Loucy (cell line): ENCODE data around the gene MAPRE2.

ENCODE experiments used
- H2AFZ ChIP-seq: fragments of 200-600 bp; sonication (generic); 2 replicates; pipeline ENCODE4 v1.6.0; 2016; ENCODE audit warnings: antibody characterized with exemption, mild to moderate bottlenecking, low read length, moderate library complexity
- H3F3A ChIP-seq: fragments of 200-600 bp; 2 replicates; pipeline ENCODE4 v1.6.0; 2016; ENCODE audit warnings: antibody characterized with exemption, low read depth, mild to moderate bottlenecking
- H3K27me3 ChIP-seq: fragments of 200-600 bp; sonication (generic); 2 replicates; pipeline ENCODE4 v1.6.1; 2014; ENCODE audit warnings: low read length, mild to moderate bottlenecking; ENCODE audit not compliant: insufficient read depth, poor library complexity, severe bottlenecking
- H3K36me3 ChIP-seq: fragments of 200-600 bp; sonication (generic); 2 replicates; pipeline ENCODE4 v1.6.1; 2016; ENCODE audit warnings: low read length; ENCODE audit not compliant: insufficient read depth
- H3K4me1 ChIP-seq: fragments of 200-600 bp; sonication (generic); 2 replicates; pipeline ENCODE4 v1.5.1; 2014; ENCODE audit warnings: low read length, mild to moderate bottlenecking; ENCODE audit not compliant: insufficient read depth, poor library complexity, severe bottlenecking
- H3K4me2 ChIP-seq: fragments of 200-600 bp; sonication (generic); 2 replicates; pipeline ENCODE4 v1.6.0; 2014; ENCODE audit warnings: antibody characterized with exemption, low read length, low read depth, mild to moderate bottlenecking; ENCODE audit not compliant: poor library complexity, severe bottlenecking
- H3K4me3 ChIP-seq: fragments of 200-600 bp; sonication (generic); 2 replicates; pipeline ENCODE4 v1.5.1; 2014; ENCODE audit warnings: low read length, mild to moderate bottlenecking, mixed read lengths; ENCODE audit not compliant: poor library complexity, severe bottlenecking
- H3K79me2 ChIP-seq: fragments of 200-600 bp; sonication (generic); 2 replicates; pipeline ENCODE4 v1.6.1; 2014; ENCODE audit warnings: low read length; ENCODE audit not compliant: insufficient read depth
- H3K9ac ChIP-seq: fragments of 200-600 bp; sonication (generic); 2 replicates; pipeline ENCODE4 v1.6.0; 2014; ENCODE audit warnings: mild to moderate bottlenecking, low read depth, low read length, moderate library complexity; ENCODE audit not compliant: poor library complexity, severe bottlenecking
- H3K9me2 ChIP-seq: fragments of 200-600 bp; sonication (generic); replicated peaks from 2 replicates; pipeline ENCODE4 v1.6.1; 2016; ENCODE audit warnings: low read depth, low read length, mixed read lengths
- H3K9me3 ChIP-seq: fragments of 200-600 bp; sonication (generic); 2 replicates; pipeline ENCODE4 v1.6.1; 2014; ENCODE audit warnings: mild to moderate bottlenecking, antibody characterized with exemption, low read length, low read depth; ENCODE audit not compliant: insufficient read depth
- H4K20me1 ChIP-seq: fragments of 200-600 bp; sonication (generic); 2 replicates; pipeline ENCODE4 v1.6.0; 2014; ENCODE audit warnings: antibody characterized with exemption, low read length, mild to moderate bottlenecking; ENCODE audit not compliant: insufficient read depth, poor library complexity, severe bottlenecking
- CTCF ChIP-seq: fragments of 200-600 bp; sonication (generic); conservative IDR thresholded peaks from 2 replicates; pipeline ENCODE4 v1.5.1; 2014; ENCODE audit warnings: mild to moderate bottlenecking, antibody characterized with exemption, low read length
- EZH2phosphoT487 ChIP-seq: fragments of 200-600 bp; IDR thresholded peaks from 2 replicates; pipeline ENCODE4 v1.6.1; 2018; ENCODE audit warnings: antibody characterized with exemption, mild to moderate bottlenecking, moderate library complexity, borderline replicate concordance

MAPRE2 gene

GRCh38 chr18:35192415-35192814 lies 151.2 kb downstream of the MAPRE2 start:
- Histone ChIP-seq H3K4me3 (no peak overlapping the region), H3K27me3 (no peaks in the 10 kb centered on the region), H3K79me2 (no peaks in the 10 kb centered on the region), H3F3A (no peaks in the 10 kb centered on the region), H2AFZ (no peak overlapping the region), H4K20me1 (no peaks in the 10 kb centered on the region), H3K4me1 (no peaks in the 10 kb centered on the region), H3K9ac (no peak overlapping the region), H3K9me3 (no peaks in the 10 kb centered on the region), H3K4me2 (no peak overlapping the region), H3K9me2 (no peaks in the 10 kb centered on the region), H3K36me3 (no peaks in the 10 kb centered on the region)
- TF ChIP-seq EZH2phosphoT487 (no peak), CTCF (no peak)
